Lower leg skin (tissue), 4 donors: Measurements from ENCODE around the gene PPP1R9B. TPM values are rescaled to one million over a fixed set of nuclear protein-coding genes. Genes with fewer than 3 reads are reported as not detected.

Experiments
- DNase-seq, 2 donors: peaks; one replicate each; pipeline ENCODE4 v3.0.0-alpha.2; 2019; ENCODE audit warnings: low spot score in 2 of 2
- H3K4me3 ChIP-seq: fragments of 200-600 bp; sonication (generic); 2 replicates; pipeline ENCODE4 v1.5.1; 2017; ENCODE audit warnings: mild to moderate bottlenecking, low read depth; ENCODE audit not compliant: poor library complexity, severe bottlenecking
- POLR2A ChIP-seq, 2 donors: fragments of 450-650 bp; IDR thresholded peaks; one replicate each; pipeline ENCODE4 v1.6.1; 2016 to 2017; ENCODE audit warnings: antibody characterized with exemption in 2 of 2, mild to moderate bottlenecking in 1 of 2, moderate library complexity in 1 of 2
- WGBS, 2 donors: methylation state at CpG; one replicate each; pipeline ENCODE4 v1.1.5; 2018; 5-methylcytosine and 5-hydroxymethylcytosine counted together
- intact Hi-C: fragments of 100-400 bp; cut with DNase I; formaldehyde crosslinking; loops from one replicate; pipeline ENCODE4 v1.15.0; 2023; ENCODE audit warnings: low total_unique reads
- total RNA-seq, 4 donors: library from RNA; depleted of rRNA; stranded (reverse); fragments of >200 nt; gene quantifications; one replicate each; pipeline ENCODE4 v1.1.0, GENCODE V29; 2016
- TF ChIP-seq, protein P1 (sequence below), 3 donors: fragments of 450-650 bp; IDR thresholded peaks; one replicate each; pipeline ENCODE4 v1.5.1; 2016; ENCODE audit warnings: antibody characterized with exemption in 3 of 3, mild to moderate bottlenecking in 3 of 3, moderate library complexity in 2 of 3

The PPP1R9B gene
- total RNA-seq, 4 donors from 2014 or later = 20.7 to 31.9 (median 29.5) TPM

- intact Hi-C loops = loop anchor here (10.0 kb wide), 1 partner anchor 283 kb away; the partner anchor contains the start of gene RSAD1
- no peak for DNase-seq
- TF ChIP-seq POLR2A (IDR thresholded peaks at IDR 0.05) = no peak
- WGBS, 2 donors = 59 to 67% methylated on average over 20 to 21 of the region's 21 CpGs
- H3K4me3 ChIP-seq = no peak overlapping the region
Measured at GRCh38 chr17:50191359-50192143, 41.1 kb upstream of the PPP1R9B start.

- DNase-seq = no peak
- intact Hi-C loops = loop anchor here (10.0 kb wide), 1 partner anchor 284 kb away; the partner anchor contains the start of gene RSAD1
- TF ChIP-seq, protein P1, sequence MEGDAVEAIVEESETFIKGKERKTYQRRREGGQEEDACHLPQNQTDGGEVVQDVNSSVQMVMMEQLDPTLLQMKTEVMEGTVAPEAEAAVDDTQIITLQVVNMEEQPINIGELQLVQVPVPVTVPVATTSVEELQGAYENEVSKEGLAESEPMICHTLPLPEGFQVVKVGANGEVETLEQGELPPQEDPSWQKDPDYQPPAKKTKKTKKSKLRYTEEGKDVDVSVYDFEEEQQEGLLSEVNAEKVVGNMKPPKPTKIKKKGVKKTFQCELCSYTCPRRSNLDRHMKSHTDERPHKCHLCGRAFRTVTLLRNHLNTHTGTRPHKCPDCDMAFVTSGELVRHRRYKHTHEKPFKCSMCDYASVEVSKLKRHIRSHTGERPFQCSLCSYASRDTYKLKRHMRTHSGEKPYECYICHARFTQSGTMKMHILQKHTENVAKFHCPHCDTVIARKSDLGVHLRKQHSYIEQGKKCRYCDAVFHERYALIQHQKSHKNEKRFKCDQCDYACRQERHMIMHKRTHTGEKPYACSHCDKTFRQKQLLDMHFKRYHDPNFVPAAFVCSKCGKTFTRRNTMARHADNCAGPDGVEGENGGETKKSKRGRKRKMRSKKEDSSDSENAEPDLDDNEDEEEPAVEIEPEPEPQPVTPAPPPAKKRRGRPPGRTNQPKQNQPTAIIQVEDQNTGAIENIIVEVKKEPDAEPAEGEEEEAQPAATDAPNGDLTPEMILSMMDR (IDR thresholded peaks at IDR 0.05) = no peak
- WGBS, 2 donors = 71 to 77% methylated on average over 6 to 8 of the region's 8 CpGs
- no peak overlapping the region for H3K4me3 ChIP-seq
Measured at GRCh38 chr17:50190603-50191358, 40.3 kb upstream of the PPP1R9B start.

DNA sequence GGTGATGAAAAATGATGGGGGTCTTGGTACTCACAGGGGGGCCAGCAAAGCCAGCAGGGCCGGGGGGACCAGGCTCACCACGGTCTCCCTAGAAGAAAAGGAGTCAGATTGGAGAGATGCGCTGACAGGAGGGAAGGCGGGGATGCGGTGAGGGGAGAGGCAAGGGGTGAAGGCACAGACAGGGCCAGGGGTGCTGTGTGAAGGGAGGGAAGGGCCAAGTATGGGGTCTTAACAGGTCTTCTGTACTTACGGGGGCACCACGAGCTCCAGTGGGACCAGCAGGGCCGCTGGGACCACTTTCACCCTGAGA lies 39.8 kb upstream of the PPP1R9B start:
- TF ChIP-seq, protein P1 (IDR thresholded peaks at IDR 0.05) = no peak
- TF ChIP-seq POLR2A (IDR thresholded peaks at IDR 0.05) = no peak
- intact Hi-C loops = loop anchor here (10.0 kb wide), 1 partner anchor 285 kb away; the partner anchor contains the start of gene RSAD1
- DNase-seq = no peak
- WGBS, 2 donors = 66 to 68% methylated on average over 6 to 8 of the region's 8 CpGs
- no peak overlapping the region for H3K4me3 ChIP-seq

DNA sequence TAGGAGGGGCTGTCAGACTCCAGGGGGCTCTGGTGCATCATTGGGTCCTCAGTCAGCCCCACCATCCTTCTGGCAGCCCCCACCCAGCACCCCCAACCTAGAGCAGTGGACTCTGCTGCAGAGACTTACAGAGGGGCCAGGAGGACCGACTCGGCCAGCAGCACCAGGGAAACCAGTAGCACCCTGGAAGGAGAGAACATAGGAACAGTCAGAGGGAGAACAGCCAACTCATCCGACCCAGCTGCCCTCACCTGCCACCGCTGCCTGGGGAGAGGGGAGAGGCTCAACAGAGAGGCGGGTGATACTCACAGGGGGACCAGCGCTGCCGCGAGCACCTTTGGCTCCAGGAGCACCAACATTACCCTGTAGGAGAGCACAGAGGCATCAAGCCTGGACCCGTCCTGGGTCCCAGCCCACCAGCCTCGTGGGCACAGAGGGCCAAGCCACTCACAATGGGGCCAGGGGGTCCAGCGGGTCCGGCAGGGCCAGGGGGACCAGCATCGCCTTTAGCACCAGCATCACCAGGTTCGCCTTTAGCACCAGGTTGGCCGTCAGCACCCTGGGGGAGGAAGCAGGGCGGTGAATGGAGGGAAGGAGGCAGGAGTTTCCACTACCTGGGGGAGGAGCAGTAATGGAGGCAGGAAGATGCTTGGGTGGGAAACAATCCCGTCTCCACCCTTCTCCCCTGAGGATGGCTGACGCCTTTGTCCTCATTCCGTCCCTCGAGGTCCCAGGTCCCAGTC lies 39.2 kb upstream of the PPP1R9B start:
- H3K4me3 ChIP-seq = no peak overlapping the region
- intact Hi-C loops = loop anchor here (10.0 kb wide), 1 partner anchor 285 kb away; the partner anchor contains the start of gene RSAD1
- TF ChIP-seq, protein P1 (IDR thresholded peaks at IDR 0.05) = no peak
- TF ChIP-seq POLR2A (IDR thresholded peaks at IDR 0.05) = no peak
- DNase-seq = no peak
- 67 to 69% methylated on average over 19 to 20 of the region's 20 CpGs for WGBS, 2 donors

- TF ChIP-seq POLR2A (IDR thresholded peaks at IDR 0.05) = no peak
- no peak overlapping the region for H3K4me3 ChIP-seq
- DNase-seq = no peak
- WGBS, 2 donors = 62 to 73% methylated on average over 9 to 11 of the region's 11 CpGs
- intact Hi-C loops = no loop called here
Measured at GRCh38 chr17:50188921-50189549, 38.6 kb upstream of the PPP1R9B start.

- H3K4me3 ChIP-seq = no peak overlapping the region
- no peak for DNase-seq
- intact Hi-C loops = no loop called here
- TF ChIP-seq POLR2A (IDR thresholded peaks at IDR 0.05) = no peak
- TF ChIP-seq, protein P1 (IDR thresholded peaks at IDR 0.05) = no peak
- 74 to 81% methylated on average over 11 to 12 of the region's 13 CpGs for WGBS, 2 donors
Measured at GRCh38 chr17:50188531-50188920, 38.0 kb upstream of the PPP1R9B start.
